Midbrain (tissue), 1 donor: ENCODE results near the gene PAQR5.
A peak's percentile ranks its signal among the peaks of the same experiment; 100 is the strongest.

Source experiments
- DNase-seq: peaks from one replicate; lab custom pipeline; 2025; lab: John Stamatoyannopoulos, UW

PAQR5 gene

DNA sequence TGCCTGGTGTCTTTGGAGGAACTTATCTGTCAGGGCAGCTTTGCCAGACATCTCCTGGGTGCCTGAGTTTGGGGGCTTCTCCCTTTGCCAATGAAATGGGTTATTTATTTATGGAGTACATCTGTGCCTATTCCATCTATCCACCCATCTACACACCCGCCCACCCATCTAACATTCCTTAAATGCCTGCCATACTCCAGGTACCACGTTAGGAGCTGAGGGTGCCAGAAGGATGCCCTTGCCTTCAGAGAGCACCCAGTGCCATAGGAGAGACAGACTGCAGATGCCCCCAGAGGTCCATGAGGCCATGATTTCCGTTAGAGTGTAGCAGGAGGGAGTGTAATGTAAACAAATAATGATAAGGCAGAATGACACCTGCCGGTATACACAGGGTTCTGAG, 93.6 kb downstream of the PAQR5 start:
- DNase-seq: no peak

DNA sequence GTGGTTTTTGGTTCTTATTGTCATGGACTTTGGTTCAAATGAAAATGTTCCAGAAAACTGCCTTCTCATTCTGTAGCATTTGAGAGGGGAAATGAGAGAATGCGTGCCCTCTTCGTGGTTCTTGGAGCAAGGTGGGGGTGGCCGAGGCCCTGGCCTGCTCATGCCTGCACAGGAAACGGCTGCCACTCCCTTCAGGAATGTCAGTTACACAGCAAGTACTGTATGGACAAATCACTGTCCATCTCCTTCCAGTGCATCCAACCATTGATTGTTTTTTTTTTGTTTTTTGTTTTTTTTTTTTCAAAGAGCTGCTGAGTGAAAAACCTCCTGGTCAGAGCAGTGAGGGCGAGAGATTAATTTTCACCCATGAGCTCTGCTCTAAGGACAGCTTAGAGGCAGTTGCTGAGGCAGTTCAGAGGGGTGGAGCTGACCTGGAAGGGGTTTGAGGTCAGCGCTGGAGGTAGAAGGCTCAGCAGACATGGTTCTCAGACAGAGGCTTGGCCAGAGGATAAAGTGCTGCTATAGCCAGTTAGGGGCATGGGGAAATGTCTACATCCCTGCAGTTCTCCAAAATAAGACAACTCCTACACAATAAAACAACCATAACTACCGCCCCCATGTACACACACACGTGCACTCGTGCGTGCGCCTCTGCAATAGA, 95.2 kb downstream of the PAQR5 start:
- no peak for DNase-seq

DNA sequence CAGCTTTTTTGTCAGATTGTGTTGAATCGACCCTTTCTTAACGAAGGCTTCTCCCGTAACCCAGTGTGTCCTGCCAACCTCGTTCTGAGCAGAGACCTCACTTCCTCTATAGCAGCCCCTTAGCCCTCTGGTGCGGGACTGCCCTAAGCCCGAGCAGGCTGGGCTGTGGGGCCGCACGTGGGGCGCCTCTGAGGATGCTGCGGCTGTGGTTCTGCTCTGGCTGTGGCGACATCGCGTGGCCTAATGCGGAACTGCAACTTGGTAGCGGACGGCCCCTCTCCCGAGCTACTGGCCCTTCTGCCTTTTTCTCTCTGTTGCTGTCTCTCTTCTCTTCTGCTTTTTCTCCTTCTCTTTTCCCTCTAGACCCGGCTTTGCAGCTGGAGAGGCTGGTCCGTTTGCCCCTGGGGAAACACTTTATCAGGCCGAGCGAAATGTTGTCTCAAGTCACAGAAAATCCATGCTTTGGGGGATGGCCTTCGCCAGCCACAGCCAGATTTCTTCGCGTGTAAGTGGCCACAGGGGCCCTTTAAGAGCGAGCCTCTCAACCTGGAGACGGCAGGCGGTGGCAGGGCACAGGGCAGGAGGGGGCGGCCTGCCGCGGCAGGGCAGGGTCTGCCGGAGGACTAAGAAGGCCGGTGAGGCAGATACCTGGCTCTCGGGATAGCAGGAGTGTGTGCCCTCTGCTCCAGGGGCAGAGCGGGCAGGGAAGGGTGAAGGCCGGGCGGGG, 96.0 kb downstream of the PAQR5 start:
- DNase-seq: peak; percentile 88

DNA sequence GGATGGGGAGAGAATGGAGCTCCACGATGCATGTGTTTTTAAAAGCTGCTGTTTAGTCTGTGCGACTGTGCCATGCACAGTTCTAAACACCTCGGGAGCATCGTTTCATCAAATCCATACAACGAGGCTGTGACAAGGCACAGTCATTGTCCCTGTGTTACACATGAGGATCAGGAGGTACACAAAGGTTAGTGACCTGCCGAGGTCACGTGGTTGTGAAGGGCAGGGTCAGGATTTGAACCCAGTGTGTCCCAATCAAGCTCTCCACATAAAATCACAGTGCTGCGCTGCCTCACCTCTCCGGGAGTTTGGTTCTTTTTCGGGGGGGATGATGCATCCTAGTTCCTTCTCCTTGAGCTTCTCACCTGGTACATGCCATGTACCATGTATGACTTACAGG, 96.7 kb downstream of the PAQR5 start:
- no peak for DNase-seq

DNA sequence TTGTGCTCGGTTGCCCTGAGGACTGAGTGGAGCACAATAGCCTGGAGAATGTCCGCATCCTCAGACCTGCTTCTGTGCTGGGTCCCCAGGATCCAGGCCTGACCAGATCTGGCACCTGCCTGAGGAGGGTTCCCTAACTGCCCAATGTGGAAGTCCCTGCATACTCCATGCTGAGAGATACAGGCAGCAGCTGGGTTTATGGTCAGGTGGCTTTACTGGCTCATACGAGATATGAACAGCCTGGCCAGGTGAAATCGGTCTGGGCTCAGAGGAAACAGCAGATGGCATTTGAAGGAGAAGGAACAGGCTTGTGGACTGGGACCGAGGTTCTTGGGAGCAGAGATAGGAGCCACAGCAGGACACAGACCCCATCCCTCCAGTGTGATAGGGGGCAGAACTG, 97.3 kb downstream of the PAQR5 start:
- DNase-seq: no peak

DNA sequence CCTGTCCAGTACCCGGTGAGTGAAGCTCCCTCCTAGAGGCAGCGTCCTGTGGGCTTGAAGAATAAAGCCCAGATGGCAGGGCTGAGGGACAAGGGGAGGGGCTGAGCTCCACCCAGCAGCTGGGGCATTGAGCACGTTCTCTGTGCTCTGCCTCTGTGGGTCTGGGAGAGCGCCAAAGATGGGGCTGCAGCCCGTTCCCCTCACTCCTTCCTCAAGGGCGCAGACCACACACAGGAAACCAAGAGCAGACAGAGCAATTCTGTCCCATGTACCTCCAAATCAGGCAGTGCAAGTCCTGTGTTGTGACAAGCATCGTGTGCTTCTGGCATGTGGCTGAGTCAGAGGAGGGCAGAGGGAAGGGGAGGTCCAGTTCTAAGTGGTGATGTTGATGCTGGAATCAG, 99.8 kb downstream of the PAQR5 start:
- DNase-seq: no peak

DNA sequence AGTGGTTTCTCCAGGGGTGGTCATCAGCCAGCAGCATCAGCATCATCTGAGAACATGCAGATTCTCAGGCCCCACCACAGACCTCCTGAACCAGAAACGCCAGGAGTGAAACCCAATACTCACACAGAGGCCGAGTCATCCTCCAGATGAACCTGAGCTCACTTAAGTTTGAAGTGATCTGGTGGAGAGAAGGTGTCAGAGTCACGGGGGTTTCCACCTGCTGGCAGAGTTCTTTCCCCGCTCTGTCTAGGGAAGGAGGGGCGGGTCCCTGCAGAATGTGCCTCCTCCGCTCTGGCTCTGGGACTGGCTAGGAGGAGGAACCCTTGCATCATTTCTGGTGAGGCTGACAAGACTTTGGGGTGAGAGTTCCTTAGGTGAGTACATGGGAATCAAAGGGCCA, 102.1 kb downstream of the PAQR5 start:
- no peak for DNase-seq

DNA sequence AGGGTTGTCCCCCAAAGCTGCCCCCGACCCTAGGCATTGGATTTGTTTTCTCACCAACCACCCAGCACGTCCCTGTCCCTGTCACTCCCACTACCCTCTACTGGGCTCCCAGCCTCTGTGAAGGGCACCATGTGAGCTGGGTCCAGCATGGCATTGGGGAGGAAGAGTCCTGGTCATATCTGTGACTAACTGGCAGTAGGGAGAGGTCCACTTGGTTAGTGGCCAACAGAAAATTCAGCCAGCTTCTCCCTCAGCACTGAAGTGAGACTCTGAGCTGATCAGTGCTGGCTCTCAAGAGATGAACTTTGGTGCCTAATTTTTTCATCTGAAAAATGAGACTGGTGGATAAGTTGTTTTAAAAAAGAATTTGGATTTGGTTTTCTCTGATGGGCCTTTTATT, 104.1 kb downstream of the PAQR5 start:
- DNase-seq: no peak

DNA sequence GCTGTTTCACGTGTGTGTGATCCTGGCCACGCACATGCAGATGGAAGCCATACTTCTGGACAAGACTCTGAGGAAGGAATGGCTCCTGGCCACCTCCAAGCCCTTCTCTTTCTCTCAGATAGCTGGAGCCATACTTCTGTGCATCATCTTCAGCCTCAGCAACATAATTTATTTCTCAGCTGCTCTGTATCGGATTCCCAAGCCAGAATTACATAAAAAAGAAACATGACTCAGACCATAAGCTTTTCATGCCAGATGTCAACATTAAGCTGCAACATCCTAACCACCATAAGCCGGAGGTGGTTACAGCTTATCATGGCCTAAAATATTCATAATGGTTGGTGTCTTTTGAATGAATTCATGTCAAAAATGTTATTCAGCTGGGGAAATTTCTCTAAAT, 104.9 kb downstream of the PAQR5 start:
- DNase-seq: no peak

DNA sequence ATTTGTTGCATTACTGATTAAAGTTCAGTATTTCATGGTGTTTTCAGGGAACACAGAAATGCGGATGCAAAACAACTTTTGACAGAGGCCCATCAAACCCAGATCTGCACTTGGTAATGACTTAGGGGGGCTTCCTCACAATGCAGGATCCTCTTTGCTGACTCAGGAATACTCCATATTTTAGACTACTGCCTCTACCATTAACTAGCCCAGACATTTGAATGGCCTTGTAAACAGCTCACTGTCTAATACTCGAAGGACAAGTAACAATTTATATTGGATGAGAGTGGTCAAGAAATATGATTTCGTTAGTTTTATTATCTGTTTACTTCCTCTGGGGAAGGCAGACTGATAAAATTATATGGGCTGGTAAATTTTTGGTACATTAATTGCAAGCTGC, 106.4 kb downstream of the PAQR5 start:
- DNase-seq: no peak

DNA sequence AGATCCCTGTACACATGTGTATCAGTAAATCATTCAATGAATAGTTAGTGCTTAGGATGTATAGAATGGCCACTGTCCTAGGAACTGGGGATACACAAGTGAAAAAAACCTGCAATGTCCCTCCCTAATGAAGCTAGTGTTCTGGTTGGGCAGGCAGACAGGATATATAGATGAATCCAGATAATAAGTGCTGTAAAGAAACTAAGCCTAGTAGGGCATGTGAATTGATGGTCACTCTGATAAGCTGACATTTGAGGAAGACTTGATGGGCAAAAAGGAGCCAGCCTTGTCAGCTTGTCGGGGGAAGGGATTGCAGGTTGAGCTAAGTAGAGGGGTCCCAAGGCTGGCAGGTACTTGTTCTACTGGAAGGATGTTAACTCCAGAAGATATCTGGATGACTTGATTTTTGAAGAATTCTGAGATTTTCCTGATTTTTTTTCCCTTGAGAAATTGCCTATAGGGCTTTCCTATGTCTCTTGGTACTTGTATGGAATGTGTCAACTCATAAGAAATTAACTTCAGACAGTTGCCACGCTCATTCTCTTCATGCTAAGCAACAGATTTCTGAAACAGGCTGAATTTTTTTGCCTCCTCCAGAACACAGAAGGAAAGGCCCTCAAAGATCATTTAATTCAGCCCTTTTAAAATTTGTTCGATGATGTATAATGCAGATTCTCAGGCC, 109.1 kb downstream of the PAQR5 start:
- no peak for DNase-seq

DNA sequence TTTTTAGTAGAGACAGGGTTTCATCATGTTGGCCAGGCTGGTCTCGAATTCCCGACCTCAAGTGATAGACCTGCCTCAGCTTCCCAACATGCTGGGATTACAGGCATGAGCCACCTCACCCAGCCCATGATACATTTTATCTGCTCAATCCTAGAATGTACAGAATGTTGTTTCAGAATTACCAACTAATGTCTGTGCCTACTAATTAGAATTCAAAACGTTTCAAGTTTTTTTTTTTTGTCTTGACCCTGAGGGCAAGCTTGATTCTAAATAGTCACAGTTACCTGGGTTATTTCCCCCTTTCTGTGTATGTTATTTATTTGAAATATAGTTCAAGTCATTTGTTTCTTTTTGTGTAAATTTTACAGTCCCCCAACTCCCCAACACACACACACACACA, 110.1 kb downstream of the PAQR5 start:
- no peak for DNase-seq

DNA sequence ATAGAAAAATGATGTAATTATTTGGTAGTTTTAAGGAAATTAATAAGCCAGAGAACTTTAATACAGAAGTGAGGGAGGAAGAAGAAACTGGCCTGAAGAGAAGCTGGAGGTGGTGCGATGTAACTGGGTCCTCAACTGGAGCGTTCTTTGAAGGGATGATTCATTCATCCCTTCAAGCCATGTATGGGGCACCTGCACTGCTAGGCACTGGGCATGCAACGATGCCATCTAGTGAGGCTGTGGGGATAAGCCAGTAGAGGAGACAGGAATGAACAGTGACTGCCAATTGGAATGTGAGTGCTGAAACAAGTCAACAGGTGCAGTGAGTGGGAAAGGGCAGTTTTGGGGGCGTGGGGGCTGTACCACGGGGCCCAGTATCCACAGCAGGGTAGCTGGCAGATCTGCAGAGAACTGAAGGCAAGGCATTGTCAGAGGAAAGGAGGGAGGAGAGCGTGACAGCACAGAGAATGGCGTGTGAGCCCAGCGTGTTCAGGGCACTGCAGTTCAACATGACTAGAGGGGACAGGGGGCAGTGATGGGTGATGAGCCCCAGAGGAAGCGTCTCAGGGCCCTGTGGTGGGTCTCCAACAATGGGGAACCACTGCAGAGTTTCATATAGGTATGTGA, 111.6 kb downstream of the PAQR5 start:
- peak; percentile 1 for DNase-seq

DNA sequence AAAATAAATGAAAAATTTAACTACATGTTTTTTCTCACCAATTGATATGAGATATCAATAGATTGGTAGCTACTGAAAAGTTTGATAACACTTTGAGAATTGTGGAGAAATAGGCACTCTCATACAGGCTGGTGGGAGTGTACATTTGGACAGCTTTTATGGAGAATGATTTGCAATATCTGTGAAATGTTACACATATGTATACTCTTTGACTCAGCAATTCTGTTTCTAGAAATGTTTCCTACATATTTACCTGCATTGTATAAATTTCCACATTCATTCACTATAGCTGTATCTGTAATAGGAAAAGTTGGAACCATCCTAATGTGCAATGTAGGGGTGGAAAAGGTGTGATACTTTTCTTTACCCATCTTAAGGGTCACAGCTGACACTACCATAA, 113.6 kb downstream of the PAQR5 start:
- no peak for DNase-seq

DNA sequence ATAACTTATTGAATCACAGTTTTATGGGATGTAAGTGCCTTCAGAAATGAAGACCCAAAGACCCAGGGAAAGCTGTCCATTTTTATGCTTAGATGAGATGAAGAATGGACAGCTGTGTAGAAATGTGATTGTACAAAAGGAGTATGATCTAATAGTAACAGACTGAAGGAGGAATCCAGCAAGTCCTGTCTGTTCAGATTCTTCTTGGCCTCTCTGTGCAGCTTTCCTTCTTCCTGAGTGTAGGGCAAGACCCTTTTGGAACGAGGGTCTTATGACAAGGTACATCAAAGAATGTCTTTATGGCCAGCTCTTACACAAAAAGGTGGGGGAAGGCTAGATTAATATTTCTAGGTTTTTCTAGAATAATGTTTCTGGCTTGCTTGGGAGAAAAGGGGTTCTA, 114.0 kb downstream of the PAQR5 start:
- no peak for DNase-seq

DNA sequence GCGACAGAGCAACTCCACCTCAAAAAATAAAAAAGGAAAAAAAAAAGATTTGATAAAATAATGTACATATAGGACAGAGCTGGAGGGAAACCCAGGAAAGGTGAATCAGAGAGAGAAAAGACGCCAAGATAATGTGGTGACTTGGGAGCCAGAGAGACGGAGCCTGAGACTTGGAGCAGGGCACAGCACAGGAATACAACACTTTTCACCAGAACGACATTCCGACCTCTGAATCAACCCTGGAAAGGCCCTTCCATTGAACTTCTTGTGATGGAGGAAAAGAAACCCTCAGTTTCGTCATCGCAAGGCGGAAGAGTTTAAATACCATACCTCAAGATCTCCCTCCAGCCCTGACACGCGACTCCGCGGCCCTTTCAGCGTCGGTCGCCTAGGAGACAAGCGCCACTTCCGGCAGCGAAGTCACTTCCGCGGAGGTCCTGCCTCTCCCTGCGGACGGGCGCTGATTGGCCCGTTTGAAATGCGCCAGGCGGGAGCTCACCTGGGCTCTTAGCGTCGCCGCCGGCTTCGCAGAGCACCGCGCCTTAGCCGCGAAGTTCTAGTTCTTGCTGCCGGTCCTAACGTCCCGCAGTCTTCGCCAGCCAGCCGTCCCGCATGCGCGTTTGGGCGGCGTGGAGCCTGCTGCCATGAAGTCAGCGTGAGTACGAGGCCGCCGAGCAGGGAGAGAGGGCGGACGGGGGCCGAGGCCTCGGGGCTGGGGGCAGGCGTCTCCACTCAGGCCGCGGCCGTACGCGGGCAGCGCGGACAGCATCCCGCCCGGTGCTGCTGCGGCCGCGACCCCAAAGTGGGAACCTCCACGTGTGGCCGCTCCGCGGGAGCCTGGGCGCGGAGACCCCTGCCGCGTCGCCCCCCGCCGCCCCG, 115.3 kb downstream of the PAQR5 start, which contains the start of gene KIF23:
KIF23 (plus strand) TSS at position 528 of the 879 bp plus-strand sequence; CDS start at position 645, 117 bp downstream.
- peak; percentile 88 for DNase-seq

DNA sequence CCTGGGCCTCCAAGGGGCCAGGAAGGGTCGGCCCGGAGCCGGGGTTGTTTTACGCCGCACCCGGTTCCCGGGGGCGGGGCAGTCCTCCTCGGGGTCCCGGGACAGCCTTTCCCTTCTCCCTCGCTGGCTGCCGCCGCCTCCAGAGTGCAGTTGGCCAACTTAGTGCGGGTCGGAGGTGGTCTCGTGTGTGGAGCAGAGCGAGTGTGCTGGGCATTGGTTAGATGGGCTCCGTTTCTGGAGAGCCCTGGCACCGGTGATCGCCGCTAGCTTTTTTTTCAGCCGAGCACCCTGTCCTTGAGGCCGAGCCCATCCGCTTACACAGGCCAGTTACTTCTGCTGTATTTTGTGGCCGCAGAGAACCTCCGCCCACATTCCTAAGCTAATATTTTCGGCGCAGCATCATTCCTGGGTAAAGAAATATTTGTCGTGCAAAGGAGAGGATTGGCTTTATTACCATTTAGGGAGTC, 116.0 kb downstream of the PAQR5 start:
- DNase-seq: no peak

DNA sequence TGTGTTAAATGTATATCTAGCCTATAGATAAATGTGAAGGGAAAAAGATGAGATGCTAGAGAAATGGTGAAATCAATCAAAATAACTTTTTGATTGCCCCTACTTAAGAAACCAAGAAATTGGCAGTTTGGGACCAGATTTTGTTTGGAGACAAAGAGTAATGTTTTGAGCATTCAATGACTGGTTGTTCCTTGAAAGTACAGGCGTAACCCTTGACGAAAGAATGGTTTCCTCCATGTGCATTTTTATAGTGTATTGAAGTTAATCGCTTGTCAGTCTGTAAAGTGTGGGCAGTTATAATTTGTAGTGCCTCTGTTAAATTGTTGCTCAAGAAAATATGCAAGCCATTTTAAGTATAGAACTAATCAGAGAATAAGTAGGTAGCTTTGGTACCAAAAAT, 116.7 kb downstream of the PAQR5 start:
- DNase-seq: no peak

DNA sequence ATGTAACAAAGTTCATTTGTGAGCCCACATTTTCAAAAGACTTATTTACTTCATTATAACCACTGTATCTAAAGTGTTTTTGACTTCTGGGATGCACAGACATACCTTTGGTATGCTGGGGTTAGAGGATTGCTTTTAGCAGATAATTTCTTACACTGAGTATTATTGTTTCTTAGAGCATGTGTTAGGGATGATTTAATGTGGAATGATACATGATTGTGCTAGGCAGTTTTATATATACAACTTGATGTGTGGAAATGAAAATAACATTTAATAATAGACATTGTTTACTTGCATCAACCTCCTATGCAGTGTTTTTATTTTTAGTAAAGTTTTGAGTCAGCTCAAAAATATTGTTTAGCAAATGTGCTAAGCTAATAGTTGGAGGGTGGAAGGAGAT, 118.9 kb downstream of the PAQR5 start:
- no peak for DNase-seq

DNA sequence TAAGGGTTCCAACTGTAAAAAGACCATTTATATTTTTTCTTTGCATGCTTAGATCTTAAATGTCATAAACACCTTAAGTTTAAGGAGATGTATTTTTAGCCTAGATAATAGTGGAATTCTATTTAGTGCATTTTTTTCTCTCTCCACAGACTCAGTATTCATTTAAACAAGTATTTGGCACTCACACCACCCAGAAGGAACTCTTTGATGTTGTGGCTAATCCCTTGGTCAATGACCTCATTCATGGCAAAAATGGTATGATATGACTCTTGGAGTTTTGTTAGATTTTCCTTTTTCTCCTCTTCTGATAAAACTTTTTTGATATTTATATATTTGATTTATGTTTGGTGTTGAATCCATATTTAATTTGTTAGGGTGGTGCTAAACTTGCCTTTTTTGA, 122.8 kb downstream of the PAQR5 start:
- no peak for DNase-seq

DNA sequence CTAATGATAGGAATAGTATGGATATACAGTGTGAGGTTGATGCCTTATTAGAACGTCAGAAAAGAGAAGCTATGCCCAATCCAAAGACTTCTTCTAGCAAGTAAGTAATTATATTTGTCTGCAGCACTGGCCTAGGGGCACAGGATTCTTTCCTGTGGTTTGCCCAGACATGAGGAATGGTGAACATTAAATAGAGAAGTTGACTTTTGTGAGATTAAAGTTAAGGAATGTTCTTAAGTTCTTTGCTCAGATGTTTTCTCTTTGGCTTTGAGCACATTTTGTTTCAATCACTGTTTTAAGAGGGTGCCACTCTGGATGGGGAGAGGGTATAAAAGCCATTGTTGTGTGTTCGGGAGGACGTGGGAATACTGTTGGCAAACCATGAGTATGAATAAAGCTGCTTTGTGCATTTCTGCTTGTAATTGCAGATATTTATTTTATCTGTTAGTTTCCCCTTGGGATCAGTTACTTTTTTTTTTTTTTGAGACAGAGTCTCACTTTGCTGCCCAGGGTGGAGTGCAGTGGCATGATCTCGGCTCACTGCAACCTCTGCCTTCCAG, 123.7 kb downstream of the PAQR5 start:
- no peak for DNase-seq
